ENCODE data around the gene TIPRL. TPM values are rescaled to one million over a fixed set of nuclear protein-coding genes. Genes with fewer than 3 reads are reported as not detected.
"Not testable (repeated sequence)": the region's sequence is repeated elsewhere in the genome, so short reads cannot be mapped to it uniquely, and the experiment has no call there.

The TIPRL gene
- total RNA-seq, 1 experiment from 2014 or later = 50.0 TPM

GRCh38 chr1:168199056-168199455, 20.3 kb downstream of the TIPRL start:
- DNase-seq (ENCODE audit: low spot score) = no peak
- Histone ChIP-seq H3K27me3 (replicated peaks; ENCODE audit: insufficient read depth, low read depth, low read length, poor library complexity) (no peaks in the 10 kb centered on the region), H3K9me3 (ENCODE audit: low read depth, low read length, poor library complexity, severe bottlenecking) (no peaks in the 10 kb centered on the region), H3K27ac (ENCODE audit: low read depth, low read length, poor library complexity, severe bottlenecking) (no peak overlapping the region), H3K36me3 (ENCODE audit: insufficient read depth, low read length, poor library complexity, severe bottlenecking) (peaks cover 43% of the 10 kb centered on the region), H3K4me1 (ENCODE audit: insufficient read depth, low read length, poor library complexity, severe bottlenecking) (peaks cover 3% of the 10 kb centered on the region), H3K4me3 (ENCODE audit: low read depth, low read length, poor library complexity, severe bottlenecking) (no peak overlapping the region)
- no TSS peak for BruUV-seq (replicated peaks)
- ChIA-PET CTCF (no interaction called here), POLR2A (ENCODE audit: low non-redundant PET) (no interaction called here)
- TF ChIP-seq EZH2 (IDR thresholded peaks at IDR 0.05; ENCODE audit: borderline replicate concordance, low read depth, low read length, poor library complexity, severe bottlenecking) (no peak), CTCF (conservative IDR thresholded peaks at IDR 0.05; ENCODE audit: low read depth, low read length) (no peak)
- intact Hi-C loops (cut with micrococcal nuclease; ENCODE audit: unreplicated experiment) = no loop called here

GRCh38 chr1:168202941-168203654, 24.3 kb downstream of the TIPRL start:
- TF ChIP-seq EZH2 (IDR thresholded peaks at IDR 0.05; ENCODE audit: borderline replicate concordance, low read depth, low read length, poor library complexity, severe bottlenecking) (no peak), CTCF (conservative IDR thresholded peaks at IDR 0.05; ENCODE audit: low read depth, low read length) (no peak)
- peak; percentile 55 for DNase-seq (ENCODE audit: low spot score)
- Histone ChIP-seq H3K36me3 (ENCODE audit: insufficient read depth, low read length, poor library complexity, severe bottlenecking) (peaks cover 30% of the 10 kb centered on the region), H3K4me1 (ENCODE audit: insufficient read depth, low read length, poor library complexity, severe bottlenecking) (peaks cover 3% of the 10 kb centered on the region), H3K4me3 (ENCODE audit: low read depth, low read length, poor library complexity, severe bottlenecking) (no peak overlapping the region), H3K9me3 (ENCODE audit: low read depth, low read length, poor library complexity, severe bottlenecking) (no peaks in the 10 kb centered on the region), H3K27me3 (replicated peaks; ENCODE audit: insufficient read depth, low read depth, low read length, poor library complexity) (no peaks in the 10 kb centered on the region), H3K27ac (ENCODE audit: low read depth, low read length, poor library complexity, severe bottlenecking) (peak overlapping the region; percentile 48)
- intact Hi-C loops (cut with micrococcal nuclease; ENCODE audit: unreplicated experiment) = no loop called here
- ChIA-PET POLR2A (ENCODE audit: low non-redundant PET) (no interaction called here), CTCF (interaction anchor here (0.7 kb wide), 1 partner anchor 383 kb away, joined by 3 read pairs; no protein-coding TSS in a partner anchor)
- BruUV-seq (replicated peaks) = no TSS peak

DNA sequence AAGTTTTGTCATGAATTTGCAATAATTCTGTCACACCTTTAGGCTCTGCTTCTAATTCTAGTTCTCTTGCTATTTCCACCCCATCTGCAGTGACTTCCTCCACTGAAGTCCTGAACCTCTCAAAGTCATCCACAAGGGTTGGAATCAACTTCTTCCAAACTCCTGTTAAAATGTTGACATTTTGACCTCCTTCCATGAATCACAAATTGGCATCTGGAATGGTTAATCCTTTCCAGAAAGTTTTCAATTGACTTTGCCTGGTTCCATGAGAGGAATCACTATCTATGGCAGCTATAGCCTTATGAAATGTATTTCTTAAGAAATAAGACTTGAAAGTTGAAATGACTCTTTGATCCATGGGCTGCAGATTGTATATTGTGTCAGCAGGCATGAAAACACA, 27.3 kb downstream of the TIPRL start:
- intact Hi-C loops (cut with micrococcal nuclease; ENCODE audit: unreplicated experiment) = no loop called here
- POLR2A ChIA-PET (ENCODE audit: low non-redundant PET) = no interaction called here
- BruUV-seq (replicated peaks) = no TSS peak
- no peak for TF ChIP-seq EZH2 (IDR thresholded peaks at IDR 0.05; ENCODE audit: borderline replicate concordance, low read depth, low read length, poor library complexity, severe bottlenecking)
- TF ChIP-seq CTCF (conservative IDR thresholded peaks at IDR 0.05; ENCODE audit: low read depth, low read length) = no peak
- no peak for DNase-seq (ENCODE audit: low spot score)
- H3K36me3 ChIP-seq (ENCODE audit: insufficient read depth, low read length, poor library complexity, severe bottlenecking) = peaks cover 9% of the 10 kb centered on the region
- CTCF ChIA-PET = no interaction called here
- peaks cover 3% of the 10 kb centered on the region for H3K4me1 ChIP-seq (ENCODE audit: insufficient read depth, low read length, poor library complexity, severe bottlenecking)
- H3K4me3 ChIP-seq (ENCODE audit: low read depth, low read length, poor library complexity, severe bottlenecking) = no peak overlapping the region
- H3K27me3 ChIP-seq (replicated peaks; ENCODE audit: insufficient read depth, low read depth, low read length, poor library complexity) = no peaks in the 10 kb centered on the region
- no peak overlapping the region for H3K27ac ChIP-seq (ENCODE audit: low read depth, low read length, poor library complexity, severe bottlenecking)
- no peaks in the 10 kb centered on the region for H3K9me3 ChIP-seq (ENCODE audit: low read depth, low read length, poor library complexity, severe bottlenecking)

- H3K27me3 ChIP-seq (replicated peaks; ENCODE audit: insufficient read depth, low read depth, low read length, poor library complexity); BruUV-seq (replicated peaks); H3K4me1 ChIP-seq (ENCODE audit: insufficient read depth, low read length, poor library complexity, severe bottlenecking); H3K4me3 ChIP-seq (ENCODE audit: low read depth, low read length, poor library complexity, severe bottlenecking); H3K27ac ChIP-seq (ENCODE audit: low read depth, low read length, poor library complexity, severe bottlenecking); POLR2A ChIA-PET (ENCODE audit: low non-redundant PET); intact Hi-C loops (cut with micrococcal nuclease; ENCODE audit: unreplicated experiment); H3K9me3 ChIP-seq (ENCODE audit: low read depth, low read length, poor library complexity, severe bottlenecking); DNase-seq (ENCODE audit: low spot score); H3K36me3 ChIP-seq (ENCODE audit: insufficient read depth, low read length, poor library complexity, severe bottlenecking); CTCF ChIA-PET: not testable (repeated sequence)
These were observed 28.9 kb downstream of the TIPRL start for GRCh38 chr1:168207673-168208072.
